ENCODE data around the gene TIMP2. TPM values are rescaled to one million over a fixed set of nuclear protein-coding genes. Genes with fewer than 3 reads are reported as not detected.

Gene TIMP2
- total and polyA plus RNA-seq, 2 of the 13 experiments (the other 11 are each of a cell fraction or from before 2014, with no cell fraction given), result 3.8 to 8.5 TPM

- 0 out of 2 replicates have a peak, but pooled peaks have one; percentile 25 for TF ChIP-seq CHCHD3 (CRISPR knock-in tag; IDR thresholded peaks at IDR 0.05)
- no peak for TF ChIP-seq BCL3 (CRISPR knock-in tag; IDR thresholded peaks at IDR 0.05)
- TF ChIP-seq ZNF713 (CRISPR knock-in tag; IDR thresholded peaks at IDR 0.05), result no peak
- TF ChIP-seq KLF16 (CRISPR knock-in tag; IDR thresholded peaks at IDR 0.05), result no peak
- TF ChIP-seq RBAK (CRISPR knock-in tag; IDR thresholded peaks at IDR 0.05), result no peak
- no peak for TF ChIP-seq ZFY (CRISPR knock-in tag; IDR thresholded peaks at IDR 0.05)
- no peak for TF ChIP-seq HNRNPK (IDR thresholded peaks at IDR 0.05; ENCODE audit: low read depth, low read length, poor library complexity, severe bottlenecking)
- no peak; the same call in 1 of the 2 replicates for TF ChIP-seq HIC2 (CRISPR knock-in tag; IDR thresholded peaks at IDR 0.05; ENCODE audit: low read depth)
- no peak for TF ChIP-seq TBL1XR1 (IDR thresholded peaks at IDR 0.05; ENCODE audit: borderline replicate concordance, low read length, partially characterized antibody)
- no peak for TF ChIP-seq TRIM22 (IDR thresholded peaks at IDR 0.05)
- TF ChIP-seq ZNF33A (CRISPR knock-in tag; IDR thresholded peaks at IDR 0.05; ENCODE audit: borderline replicate concordance), result no peak
- no peak for TF ChIP-seq MEF2D (CRISPR knock-in tag; IDR thresholded peaks at IDR 0.05)
- TF ChIP-seq KLF11 (CRISPR knock-in tag; IDR thresholded peaks at IDR 0.05), result no peak
- TF ChIP-seq ZNF335 (CRISPR knock-in tag; IDR thresholded peaks at IDR 0.05), result no peak
- no peak for TF ChIP-seq ARID3A (IDR thresholded peaks at IDR 0.05; ENCODE audit: low read depth, low read length)
- no peak for TF ChIP-seq KDM1A (CRISPR knock-in tag; IDR thresholded peaks at IDR 0.05)
- TF ChIP-seq ZNF317 (CRISPR knock-in tag; IDR thresholded peaks at IDR 0.05), result no peak
- TF ChIP-seq TEF (CRISPR knock-in tag; IDR thresholded peaks at IDR 0.05), result no peak
- TF ChIP-seq PREB (CRISPR knock-in tag; IDR thresholded peaks at IDR 0.05), result peak; percentile 76; the same call in 1 of the 2 replicates
- TF ChIP-seq RAD21 (CRISPR knock-in tag; IDR thresholded peaks at IDR 0.05), result peak; percentile 7; the same call in 1 of the 2 replicates
- no peak; the same call in 1 of the 2 replicates for TF ChIP-seq ZMYM2 (CRISPR knock-in tag; IDR thresholded peaks at IDR 0.05)
- peak; percentile 57; the same call in 1 of the 2 replicates for TF ChIP-seq KDM5A (IDR thresholded peaks at IDR 0.05; ENCODE audit: borderline replicate concordance, low read length)
- no peak for TF ChIP-seq ZBTB42 (CRISPR knock-in tag; IDR thresholded peaks at IDR 0.05)
Measured at GRCh38 chr17:78840530-78840779, 84.7 kb downstream of the TIMP2 start (continued).
